ENCODE measurements around the gene CDC34.

The CDC34 gene

DNA sequence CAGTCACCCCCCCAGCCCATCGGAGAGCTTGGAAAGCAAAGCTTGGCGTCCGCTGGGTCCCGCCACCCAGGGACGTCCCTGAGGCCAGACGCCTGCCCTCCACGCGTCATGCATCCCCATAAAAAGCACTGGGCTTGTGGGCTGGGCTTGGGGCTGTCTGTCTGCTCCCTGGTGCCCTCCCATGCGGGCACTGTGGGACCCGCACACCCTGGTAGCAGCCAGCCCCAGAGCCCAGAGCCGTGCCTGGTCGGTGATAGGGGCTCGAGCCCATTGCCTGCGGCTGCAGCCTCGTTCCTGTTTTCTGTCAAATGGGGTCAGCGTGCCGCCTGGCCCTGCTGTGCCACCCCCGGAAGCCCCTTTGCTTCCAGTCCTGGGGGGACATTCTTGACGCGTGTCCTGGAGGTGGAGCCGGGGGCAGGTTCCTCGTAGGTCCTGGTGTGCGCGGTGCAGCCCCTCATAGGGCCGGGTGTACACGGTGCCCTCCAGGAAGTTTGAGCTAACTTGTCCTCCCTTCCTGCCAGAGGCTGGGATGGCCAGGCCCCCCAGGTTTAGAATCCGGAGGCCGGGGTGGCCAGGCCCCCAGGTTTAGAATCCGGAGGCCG, 8.0 kb downstream of the CDC34 start:
- TF ChIP-seq YY1 (IDR thresholded peaks at IDR 0.05; ENCODE audit: low read depth) (no peak), TCF12 (IDR thresholded peaks at IDR 0.05; ENCODE audit: low read depth) (no peak), EP300 (IDR thresholded peaks at IDR 0.05; ENCODE audit: borderline replicate concordance) (no peak), RAD21 (IDR thresholded peaks at IDR 0.05; ENCODE audit: low read depth) (no peak), CEBPB (IDR thresholded peaks at IDR 0.05) (no peak), EGR1 (IDR thresholded peaks at IDR 0.05) (no peak), TAF1 (IDR thresholded peaks at IDR 0.05; ENCODE audit: low read depth) (no peak), ZBTB7A (IDR thresholded peaks at IDR 0.05; ENCODE audit: low read depth) (no peak), TEAD4 (IDR thresholded peaks at IDR 0.05) (no peak), NFIC (IDR thresholded peaks at IDR 0.05) (no peak), CREB1 (IDR thresholded peaks at IDR 0.05; ENCODE audit: low read depth) (no peak), FOXM1 (IDR thresholded peaks at IDR 0.05; ENCODE audit: borderline replicate concordance, low read depth) (no peak)
- TF ChIP-seq, protein P1, sequence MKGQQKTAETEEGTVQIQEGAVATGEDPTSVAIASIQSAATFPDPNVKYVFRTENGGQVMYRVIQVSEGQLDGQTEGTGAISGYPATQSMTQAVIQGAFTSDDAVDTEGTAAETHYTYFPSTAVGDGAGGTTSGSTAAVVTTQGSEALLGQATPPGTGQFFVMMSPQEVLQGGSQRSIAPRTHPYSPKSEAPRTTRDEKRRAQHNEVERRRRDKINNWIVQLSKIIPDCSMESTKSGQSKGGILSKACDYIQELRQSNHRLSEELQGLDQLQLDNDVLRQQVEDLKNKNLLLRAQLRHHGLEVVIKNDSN (IDR thresholded peaks at IDR 0.05), result no peak
- TF ChIP-seq, protein P2, sequence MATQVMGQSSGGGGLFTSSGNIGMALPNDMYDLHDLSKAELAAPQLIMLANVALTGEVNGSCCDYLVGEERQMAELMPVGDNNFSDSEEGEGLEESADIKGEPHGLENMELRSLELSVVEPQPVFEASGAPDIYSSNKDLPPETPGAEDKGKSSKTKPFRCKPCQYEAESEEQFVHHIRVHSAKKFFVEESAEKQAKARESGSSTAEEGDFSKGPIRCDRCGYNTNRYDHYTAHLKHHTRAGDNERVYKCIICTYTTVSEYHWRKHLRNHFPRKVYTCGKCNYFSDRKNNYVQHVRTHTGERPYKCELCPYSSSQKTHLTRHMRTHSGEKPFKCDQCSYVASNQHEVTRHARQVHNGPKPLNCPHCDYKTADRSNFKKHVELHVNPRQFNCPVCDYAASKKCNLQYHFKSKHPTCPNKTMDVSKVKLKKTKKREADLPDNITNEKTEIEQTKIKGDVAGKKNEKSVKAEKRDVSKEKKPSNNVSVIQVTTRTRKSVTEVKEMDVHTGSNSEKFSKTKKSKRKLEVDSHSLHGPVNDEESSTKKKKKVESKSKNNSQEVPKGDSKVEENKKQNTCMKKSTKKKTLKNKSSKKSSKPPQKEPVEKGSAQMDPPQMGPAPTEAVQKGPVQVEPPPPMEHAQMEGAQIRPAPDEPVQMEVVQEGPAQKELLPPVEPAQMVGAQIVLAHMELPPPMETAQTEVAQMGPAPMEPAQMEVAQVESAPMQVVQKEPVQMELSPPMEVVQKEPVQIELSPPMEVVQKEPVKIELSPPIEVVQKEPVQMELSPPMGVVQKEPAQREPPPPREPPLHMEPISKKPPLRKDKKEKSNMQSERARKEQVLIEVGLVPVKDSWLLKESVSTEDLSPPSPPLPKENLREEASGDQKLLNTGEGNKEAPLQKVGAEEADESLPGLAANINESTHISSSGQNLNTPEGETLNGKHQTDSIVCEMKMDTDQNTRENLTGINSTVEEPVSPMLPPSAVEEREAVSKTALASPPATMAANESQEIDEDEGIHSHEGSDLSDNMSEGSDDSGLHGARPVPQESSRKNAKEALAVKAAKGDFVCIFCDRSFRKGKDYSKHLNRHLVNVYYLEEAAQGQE (IDR thresholded peaks at IDR 0.05; ENCODE audit: low read depth), result no peak
- TF ChIP-seq, protein P3, sequence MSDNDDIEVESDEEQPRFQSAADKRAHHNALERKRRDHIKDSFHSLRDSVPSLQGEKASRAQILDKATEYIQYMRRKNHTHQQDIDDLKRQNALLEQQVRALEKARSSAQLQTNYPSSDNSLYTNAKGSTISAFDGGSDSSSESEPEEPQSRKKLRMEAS (IDR thresholded peaks at IDR 0.05), result no peak

DNA sequence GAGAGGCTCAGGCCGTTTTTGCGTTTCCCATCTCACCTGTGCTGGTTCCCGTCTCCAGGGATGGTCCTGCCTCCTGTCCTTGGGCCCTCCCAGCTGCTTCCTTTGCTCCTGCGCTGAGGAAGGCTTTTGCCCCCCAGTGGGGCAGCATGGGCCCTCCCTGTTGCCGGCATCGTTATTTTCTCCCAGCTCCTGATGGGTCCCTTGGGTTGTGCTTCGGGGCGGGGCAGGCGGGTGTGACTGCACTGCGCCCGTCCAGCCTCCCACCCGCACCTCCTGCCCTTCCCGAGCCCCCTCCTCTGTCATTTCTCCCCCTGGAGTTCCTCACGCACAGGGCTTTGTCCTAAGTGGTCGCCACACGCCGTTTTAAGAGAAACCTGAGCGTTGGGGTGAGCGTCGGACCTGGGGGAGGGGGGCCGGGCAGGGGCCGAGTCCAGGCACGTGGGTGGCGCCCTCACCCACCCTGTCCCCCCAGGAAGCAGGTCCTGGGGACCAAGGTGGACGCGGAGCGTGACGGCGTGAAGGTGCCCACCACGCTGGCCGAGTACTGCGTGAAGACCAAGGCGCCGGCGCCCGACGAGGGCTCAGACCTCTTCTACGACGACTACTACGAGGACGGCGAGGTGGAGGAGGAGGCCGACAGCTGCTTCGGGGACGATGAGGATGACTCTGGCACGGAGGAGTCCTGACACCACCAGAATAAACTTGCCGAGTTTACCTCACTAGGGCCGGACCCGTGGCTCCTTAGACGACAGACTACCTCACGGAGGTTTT, 9.5 kb downstream of the CDC34 start:
- TF ChIP-seq ZBTB7A (IDR thresholded peaks at IDR 0.05; ENCODE audit: low read depth) (no peak), YY1 (IDR thresholded peaks at IDR 0.05; ENCODE audit: low read depth) (no peak)

DNA sequence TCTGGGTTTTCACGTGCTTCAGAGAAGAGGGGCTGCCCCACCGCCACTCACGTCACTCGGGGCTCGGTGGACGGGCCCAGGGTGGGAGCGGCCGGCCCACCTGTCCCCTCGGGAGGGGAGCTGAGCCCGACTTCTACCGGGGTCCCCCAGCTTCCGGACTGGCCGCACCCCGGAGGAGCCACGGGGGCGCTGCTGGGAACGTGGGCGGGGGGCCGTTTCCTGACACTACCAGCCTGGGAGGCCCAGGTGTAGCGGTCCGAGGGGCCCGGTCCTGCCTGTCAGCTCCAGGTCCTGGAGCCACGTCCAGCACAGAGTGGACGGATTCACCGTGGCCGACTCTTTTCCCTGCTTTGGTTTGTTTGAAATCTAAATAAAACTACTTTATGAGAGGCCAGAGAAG, 10.1 kb downstream of the CDC34 start:
- TF ChIP-seq EP300 (IDR thresholded peaks at IDR 0.05; ENCODE audit: borderline replicate concordance) (no peak), YY1 (IDR thresholded peaks at IDR 0.05; ENCODE audit: low read depth) (no peak), EGR1 (IDR thresholded peaks at IDR 0.05) (no peak), TEAD4 (IDR thresholded peaks at IDR 0.05) (no peak), NFIC (IDR thresholded peaks at IDR 0.05) (no peak), TAF1 (IDR thresholded peaks at IDR 0.05; ENCODE audit: low read depth) (no peak), ZBTB7A (IDR thresholded peaks at IDR 0.05; ENCODE audit: low read depth) (no peak), RAD21 (IDR thresholded peaks at IDR 0.05; ENCODE audit: low read depth) (no peak), FOXM1 (IDR thresholded peaks at IDR 0.05; ENCODE audit: borderline replicate concordance, low read depth) (no peak), CREB1 (IDR thresholded peaks at IDR 0.05; ENCODE audit: low read depth) (no peak), CEBPB (IDR thresholded peaks at IDR 0.05) (no peak), TCF12 (IDR thresholded peaks at IDR 0.05; ENCODE audit: low read depth) (no peak)
- TF ChIP-seq, protein P3 (IDR thresholded peaks at IDR 0.05), result no peak
- TF ChIP-seq, protein P2 (IDR thresholded peaks at IDR 0.05; ENCODE audit: low read depth), result no peak
- TF ChIP-seq, protein P1 (IDR thresholded peaks at IDR 0.05), result no peak

DNA sequence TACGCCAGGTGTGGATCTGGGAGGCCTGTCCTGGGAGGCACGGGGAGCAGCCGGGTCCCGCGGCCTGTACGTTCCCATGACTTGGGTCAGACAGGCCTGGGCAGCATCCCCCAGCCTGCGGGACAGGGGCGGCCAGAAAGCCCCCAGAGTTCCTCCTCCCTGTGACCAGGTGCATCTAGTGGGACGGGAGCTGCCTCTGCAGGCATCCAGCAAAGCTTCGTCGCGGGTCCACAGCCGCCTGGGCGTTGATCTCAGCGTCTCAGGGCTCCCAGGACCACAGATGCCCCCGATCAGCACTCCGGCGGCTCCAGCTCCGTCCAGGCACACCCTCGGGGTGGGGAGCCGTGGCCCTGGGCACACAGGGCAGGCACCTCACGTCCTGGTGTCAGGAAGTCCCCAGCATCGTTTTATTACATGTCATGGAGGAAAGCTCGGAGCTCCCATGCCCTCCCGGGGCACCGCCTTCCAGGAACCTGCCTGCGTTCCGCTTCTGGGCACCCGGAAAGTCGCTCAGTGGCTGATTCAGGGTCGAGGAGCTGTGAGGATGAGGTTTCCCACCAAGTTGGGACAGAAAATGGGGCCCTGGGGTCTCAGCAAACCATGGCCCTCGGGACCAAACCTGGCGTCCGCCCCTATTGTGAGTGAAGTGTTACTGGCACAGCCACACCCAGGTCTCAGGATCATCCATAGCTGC, 10.8 kb downstream of the CDC34 start:
- TF ChIP-seq, protein P3 (IDR thresholded peaks at IDR 0.05), result no peak
- TF ChIP-seq, protein P2 (IDR thresholded peaks at IDR 0.05; ENCODE audit: low read depth), result no peak
- TF ChIP-seq YY1 (IDR thresholded peaks at IDR 0.05; ENCODE audit: low read depth) (no peak), TCF12 (IDR thresholded peaks at IDR 0.05; ENCODE audit: low read depth) (no peak), TAF1 (IDR thresholded peaks at IDR 0.05; ENCODE audit: low read depth) (no peak), RAD21 (IDR thresholded peaks at IDR 0.05; ENCODE audit: low read depth) (no peak), EP300 (IDR thresholded peaks at IDR 0.05; ENCODE audit: borderline replicate concordance) (no peak), FOXM1 (IDR thresholded peaks at IDR 0.05; ENCODE audit: borderline replicate concordance, low read depth) (no peak), ZBTB7A (IDR thresholded peaks at IDR 0.05; ENCODE audit: low read depth) (no peak), EGR1 (IDR thresholded peaks at IDR 0.05) (no peak), NFIC (IDR thresholded peaks at IDR 0.05) (no peak), TEAD4 (IDR thresholded peaks at IDR 0.05) (no peak), CEBPB (IDR thresholded peaks at IDR 0.05) (no peak), CREB1 (IDR thresholded peaks at IDR 0.05; ENCODE audit: low read depth) (no peak)
- TF ChIP-seq, protein P1 (IDR thresholded peaks at IDR 0.05), result no peak
